HUES48 (cell line): ENCODE data around the gene PHYH.

Source experiments
- H3K27ac ChIP-seq: one replicate; pipeline ENCODE4 v1.7.0; 2013; ENCODE audit warnings: low read depth, low read length, inconsistent platforms
- H3K27me3 ChIP-seq: 2 replicates; pipeline ENCODE4 v1.6.1; 2013; ENCODE audit warnings: mild to moderate bottlenecking, low read length; ENCODE audit not compliant: control insufficient read depth, insufficient read depth
- H3K36me3 ChIP-seq: 2 replicates; pipeline ENCODE4 v1.6.1; 2013; ENCODE audit warnings: low read length; ENCODE audit not compliant: control insufficient read depth, insufficient read depth
- H3K4me1 ChIP-seq: 2 replicates; pipeline ENCODE4 v1.6.1; 2013; ENCODE audit warnings: mild to moderate bottlenecking, low read length; ENCODE audit not compliant: control insufficient read depth, insufficient read depth
- H3K4me3 ChIP-seq: 2 replicates; pipeline ENCODE4 v1.5.1; 2013; ENCODE audit warnings: mild to moderate bottlenecking, low read depth, low read length
- H3K9ac ChIP-seq: 2 replicates; pipeline ENCODE4 v1.6.1; 2013; ENCODE audit warnings: mild to moderate bottlenecking, low read depth, low read length, moderate library complexity
- H3K9me3 ChIP-seq: 2 replicates; pipeline ENCODE4 v1.6.1; 2013; ENCODE audit warnings: low read length; ENCODE audit not compliant: control insufficient read depth, insufficient read depth

PHYH gene

DNA sequence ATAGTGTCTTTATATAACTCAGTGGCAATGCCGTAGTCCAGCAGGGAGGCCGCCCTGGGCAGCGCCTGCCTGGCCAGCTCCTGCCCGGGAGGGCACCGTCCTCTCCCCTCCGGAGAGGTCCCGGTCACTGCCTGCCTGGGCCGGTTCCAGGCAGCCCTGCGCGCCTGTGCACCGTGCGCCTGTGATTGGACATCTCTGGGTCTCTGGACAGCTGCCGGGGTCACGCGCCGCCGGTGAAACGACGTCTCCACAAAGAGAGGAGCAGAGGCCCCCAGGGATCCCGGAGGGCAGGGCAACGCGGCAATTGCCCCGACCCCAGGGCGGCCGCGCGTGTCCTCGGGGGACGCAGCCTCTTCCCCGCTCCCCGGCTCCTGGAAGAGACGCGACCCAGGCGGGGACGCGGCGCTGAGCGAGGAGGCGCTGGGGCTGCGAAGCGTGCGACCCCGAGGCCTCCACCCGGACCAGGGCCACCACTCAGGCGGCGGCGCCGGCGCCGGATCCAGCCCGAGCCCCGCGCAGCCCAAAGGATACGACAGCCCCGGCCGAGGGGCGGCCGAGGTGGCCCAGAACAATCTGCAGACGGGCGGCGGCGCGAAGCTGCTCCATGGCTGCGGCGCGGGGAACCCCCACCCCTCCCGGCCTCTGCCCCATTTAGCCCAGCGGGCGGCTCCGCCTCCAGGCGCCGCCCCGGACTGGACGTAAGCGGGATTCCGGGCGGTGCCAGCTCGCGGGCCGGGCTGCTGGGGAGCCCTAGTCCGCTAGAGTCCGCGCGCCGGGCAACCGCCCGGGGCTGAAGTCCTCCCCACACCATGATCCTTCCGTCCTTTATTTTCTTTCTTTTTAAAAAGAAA is at the start of gene PHYH:
PHYH (minus strand) TSS at position 628 of the 851 bp plus-strand sequence; CDS start at position 606, 22 bp downstream.
- Histone ChIP-seq H3K4me1 (0 out of 2 replicates have a peak, but pooled peaks cover 6% of the 10 kb centered on the region), H3K9ac (peak within 1 kb of the TSS; percentile 62), H3K27me3 (peaks cover 5% of the 10 kb centered on the region; the same call in 1 of the 2 replicates), H3K4me3 (peak within 1 kb of the TSS; percentile 70), H3K36me3 (no peaks in the 10 kb centered on the region), H3K27ac (peak within 1 kb of the TSS; percentile 59), H3K9me3 (no peaks in the 10 kb centered on the region)

DNA sequence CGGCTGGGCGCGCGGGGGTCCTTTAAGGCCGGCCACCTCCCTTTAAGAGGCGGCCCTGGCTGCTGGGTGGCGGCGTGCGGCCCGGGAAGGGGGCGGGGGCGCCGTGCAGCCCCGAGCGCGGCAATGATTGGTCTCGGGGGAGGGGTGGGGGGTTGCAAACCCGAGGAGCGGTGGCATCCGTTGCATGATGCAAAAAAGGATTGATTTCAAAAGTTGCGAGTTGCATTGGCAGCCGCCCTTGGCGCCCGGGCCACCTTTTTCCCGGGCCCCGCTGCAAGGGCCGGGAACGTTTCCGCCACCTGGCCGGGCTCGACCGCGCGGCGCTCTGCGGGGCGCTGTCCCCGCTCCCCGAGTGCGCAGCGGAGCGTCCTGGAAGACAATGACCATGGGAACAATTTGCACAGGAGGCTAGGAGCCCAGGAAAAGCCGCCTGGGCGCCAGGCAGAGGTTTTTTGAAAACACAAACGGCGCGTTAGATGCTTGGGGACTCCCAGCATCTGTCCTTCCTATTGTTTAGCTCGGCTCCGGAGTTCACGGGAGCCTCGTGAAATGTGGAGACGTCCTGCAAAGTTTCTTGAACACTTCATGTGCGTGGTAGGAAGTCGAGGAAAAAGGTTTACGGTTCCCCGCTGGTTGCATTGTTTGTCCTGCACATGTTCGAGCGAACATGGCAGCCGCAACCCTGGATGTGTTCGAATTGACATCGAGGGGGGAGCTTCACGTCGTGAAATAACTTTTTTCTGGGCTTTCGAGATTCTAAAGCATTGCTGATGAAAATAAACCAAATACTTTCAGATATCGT is 48.6 kb upstream of the PHYH start, which contains the start of gene SEPHS1:
SEPHS1 (minus strand) TSS at position 78 of the 802 bp plus-strand sequence. CDS start 3,343 bp downstream, outside the sequence.
- Histone ChIP-seq H3K27me3 (no peaks in the 10 kb centered on the region), H3K4me1 (peaks cover 51% of the 10 kb centered on the region), H3K9me3 (no peaks in the 10 kb centered on the region), H3K36me3 (peaks cover 20% of the 10 kb centered on the region), H3K27ac (peak within 1 kb of the TSS; percentile 100), H3K4me3 (peak within 1 kb of the TSS; percentile 75), H3K9ac (peak within 1 kb of the TSS; percentile 96)

- Histone ChIP-seq H3K9ac (peak overlapping the region; percentile 88; the same call in 1 of the 2 replicates), H3K27ac (peak overlapping the region; percentile 100)
These were observed 47.8 kb upstream of the PHYH start for GRCh38 chr10:13347500-13348156.

DNA sequence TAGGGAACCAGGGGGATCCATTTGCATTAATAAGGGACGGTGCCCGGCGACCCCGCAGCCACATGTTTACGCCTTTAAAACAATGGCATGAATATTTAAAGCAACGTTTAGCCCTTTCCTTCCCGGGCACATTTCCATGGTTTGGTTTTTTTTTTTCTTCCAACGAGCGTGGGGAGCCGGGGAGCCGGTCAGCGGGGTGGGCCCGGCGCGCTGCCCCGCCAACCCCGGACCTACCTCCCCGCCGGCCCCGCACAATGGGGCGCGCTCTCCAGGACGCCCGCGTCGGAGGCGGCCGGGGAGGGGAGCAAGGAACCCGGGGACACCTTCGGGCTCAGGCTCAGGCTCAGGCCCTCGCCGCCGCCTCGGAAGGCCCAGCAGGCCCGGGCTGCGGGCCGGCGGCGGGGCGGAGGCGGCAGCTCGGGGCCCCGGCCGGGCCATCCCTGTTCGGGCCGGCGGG is 47.2 kb upstream of the PHYH start:
- Histone ChIP-seq H3K9me3 (no peaks in the 10 kb centered on the region), H3K4me3 (peak overlapping the region; percentile 75), H3K4me1 (peaks cover 37% of the 10 kb centered on the region), H3K9ac (peak overlapping the region; percentile 88), H3K36me3 (peaks cover 31% of the 10 kb centered on the region), H3K27me3 (no peaks in the 10 kb centered on the region), H3K27ac (peak overlapping the region; percentile 100)

More at GRCh38 chr10:13347500-13348156, 47.8 kb upstream of the PHYH start:
- Histone ChIP-seq H3K27me3 (no peaks in the 10 kb centered on the region), H3K4me1 (peaks cover 43% of the 10 kb centered on the region), H3K9me3 (no peaks in the 10 kb centered on the region), H3K4me3 (peak overlapping the region; percentile 75; the same call in 1 of the 2 replicates), H3K36me3 (peaks cover 28% of the 10 kb centered on the region)

- H3K4me3 ChIP-seq: peak overlapping the region; percentile 75
- peaks cover 34% of the 10 kb centered on the region for H3K4me1 ChIP-seq
- H3K27me3 ChIP-seq: no peaks in the 10 kb centered on the region
- H3K27ac ChIP-seq: peak overlapping the region; percentile 100
- H3K36me3 ChIP-seq: peaks cover 31% of the 10 kb centered on the region
- H3K9me3 ChIP-seq: no peaks in the 10 kb centered on the region
- H3K9ac ChIP-seq: peak overlapping the region; percentile 88
These were observed 46.6 kb upstream of the PHYH start for GRCh38 chr10:13346283-13347042.

- Histone ChIP-seq H3K9me3 (no peaks in the 10 kb centered on the region), H3K36me3 (peaks cover 84% of the 10 kb centered on the region), H3K4me1 (peaks cover 53% of the 10 kb centered on the region), H3K4me3 (peak overlapping the region; percentile 21; the same call in 1 of the 2 replicates), H3K9ac (no peak overlapping the region), H3K27me3 (no peaks in the 10 kb centered on the region), H3K27ac (no peak overlapping the region)
These were observed 40.9 kb upstream of the PHYH start for GRCh38 chr10:13340626-13341376.

GRCh38 chr10:13340068-13340467 is 40.2 kb upstream of the PHYH start:
- Histone ChIP-seq H3K9ac (no peak overlapping the region), H3K4me3 (no peak overlapping the region), H3K27ac (no peak overlapping the region), H3K4me1 (peaks cover 48% of the 10 kb centered on the region), H3K27me3 (no peaks in the 10 kb centered on the region), H3K36me3 (peaks cover 87% of the 10 kb centered on the region), H3K9me3 (no peaks in the 10 kb centered on the region)

GRCh38 chr10:13338390-13339110 is 38.7 kb upstream of the PHYH start:
- Histone ChIP-seq H3K4me1 (peaks cover 35% of the 10 kb centered on the region), H3K27ac (no peak overlapping the region), H3K4me3 (no peak overlapping the region), H3K9me3 (no peaks in the 10 kb centered on the region), H3K9ac (no peak overlapping the region), H3K36me3 (peaks cover 88% of the 10 kb centered on the region), H3K27me3 (no peaks in the 10 kb centered on the region)

DNA sequence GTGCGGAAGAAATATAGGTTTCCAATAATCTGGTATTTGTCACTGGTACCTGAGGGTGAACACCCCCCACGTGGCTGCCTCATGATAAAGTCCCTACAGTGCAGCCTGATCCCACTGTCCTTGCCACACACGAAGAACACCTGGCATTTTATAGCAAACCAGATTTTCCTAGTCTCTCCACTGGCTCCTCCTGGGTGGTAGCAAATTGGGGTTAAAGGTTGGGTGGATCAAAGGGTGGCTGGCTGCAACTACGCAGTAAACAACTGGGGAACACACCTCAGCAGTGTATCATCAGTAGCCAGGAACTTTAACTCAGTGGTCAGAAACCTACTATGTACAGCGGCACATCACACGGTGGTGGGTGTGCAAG is 37.9 kb upstream of the PHYH start:
- Histone ChIP-seq H3K4me3 (no peak overlapping the region), H3K9ac (no peak overlapping the region), H3K27me3 (no peaks in the 10 kb centered on the region), H3K9me3 (no peaks in the 10 kb centered on the region), H3K27ac (peak overlapping the region; percentile 14), H3K36me3 (peaks cover 88% of the 10 kb centered on the region), H3K4me1 (peaks cover 35% of the 10 kb centered on the region)
